Right lobe of liver (tissue), 4 donors: Measurements from ENCODE around the gene MMP13.

Experiments
- CTCF ChIP-seq, 4 donors: fragments of 200-600 bp in 3 of 4; fragments of 450-650 bp in 1 of 4; IDR thresholded peaks; one replicate each; pipeline versions ENCODE4 v1.5.1 to v1.8.0; 2016 to 2022; ENCODE audit warnings: antibody characterized with exemption in 4 of 4, mild to moderate bottlenecking in 2 of 4
- POLR2A ChIP-seq: fragments of 450-650 bp; IDR thresholded peaks from one replicate; pipeline ENCODE4 v1.6.1; 2017; ENCODE audit warnings: antibody characterized with exemption, mild to moderate bottlenecking
- donor health status: DM: no; HTN: no; CAD: no.
- donor health status: DM: no; HTN: no; CAD: no.
- donor health status: DM: no; HTN: yes; CAD: no.

DNA sequence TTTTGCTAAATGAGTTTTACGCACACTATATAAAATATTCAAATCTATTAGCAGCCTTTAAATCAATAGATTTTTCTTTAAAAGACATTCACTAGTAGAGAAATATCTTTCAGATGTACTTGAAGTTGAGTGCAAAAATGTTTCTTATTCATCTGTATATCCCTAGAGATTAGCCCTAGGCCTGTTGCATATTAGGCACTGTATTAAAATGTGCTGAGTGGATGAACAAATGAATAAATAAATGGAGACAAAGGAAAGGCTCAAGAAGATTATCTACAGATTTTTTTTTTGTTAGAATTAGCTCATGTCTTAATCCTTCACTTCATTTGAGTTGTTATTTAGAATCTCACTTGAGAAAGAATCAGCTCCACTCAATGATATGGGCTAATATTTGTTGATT lies 12.0 kb upstream of the MMP13 start:
- TF ChIP-seq CTCF (IDR thresholded peaks at IDR 0.05) (no peak), POLR2A (no peak)
